Right lung (tissue), 5 donors: ENCODE measurements around the gene SKAP1. TPM values are rescaled to one million over a fixed set of nuclear protein-coding genes. Genes with fewer than 3 reads are reported as not detected.
"Not testable (repeated sequence)": the region's sequence is repeated elsewhere in the genome, so short reads cannot be mapped to it uniquely, and the experiment has no call there.

Source experiments
- DNase-seq, 2 donors: peaks; one replicate each; pipeline ENCODE4 v3.0.0-alpha.2; 2013
- polyA plus RNA-seq, 5 donors: library from polyadenylated mRNA; unstranded; fragments of 120-200 nt; gene quantifications; one replicate each; pipeline versions ENCODE4 v1.2.1 to v1.2.3, GENCODE V29; 2013; ENCODE audit warnings: inconsistent platforms in 1 of 5, low replicate concordance in 1 of 5; ENCODE audit not compliant: insufficient read length in 5 of 5, insufficient read depth in 1 of 5

Gene SKAP1
- polyA plus RNA-seq, 5 donors: 1.3 to 2.8 (median 2.0) TPM

GRCh38 chr17:48328457-48328856 is 101.6 kb downstream of the SKAP1 start:
- no peak for DNase-seq

- no peak for DNase-seq
Observed at GRCh38 chr17:48326310-48326709, 103.7 kb downstream of the SKAP1 start.

GRCh38 chr17:48322060-48322459 is 108.0 kb downstream of the SKAP1 start:
- DNase-seq: no peak

GRCh38 chr17:48317732-48318131 is 112.3 kb downstream of the SKAP1 start:
- DNase-seq: no peak

- no peak for DNase-seq
Observed at GRCh38 chr17:48314716-48315115, 115.3 kb downstream of the SKAP1 start.

- no peak for DNase-seq
Observed at GRCh38 chr17:48313096-48313755, 116.8 kb downstream of the SKAP1 start.

- DNase-seq: no peak
Observed at GRCh38 chr17:48311324-48311723, 118.7 kb downstream of the SKAP1 start.

GRCh38 chr17:48310748-48311213 is 119.2 kb downstream of the SKAP1 start:
- no peak for DNase-seq

- no peak for DNase-seq
Observed at GRCh38 chr17:48308581-48308980, 121.4 kb downstream of the SKAP1 start.

GRCh38 chr17:48307814-48308411 is 122.1 kb downstream of the SKAP1 start:
- DNase-seq: peak; percentile 24 to 35

- DNase-seq: no peak
Observed at GRCh38 chr17:48307255-48307654, 122.8 kb downstream of the SKAP1 start.

GRCh38 chr17:48301002-48301401 is 129.0 kb downstream of the SKAP1 start:
- no peak for DNase-seq

- no peak for DNase-seq
Observed at GRCh38 chr17:48299760-48300159, 130.3 kb downstream of the SKAP1 start.

GRCh38 chr17:48297825-48298224 is 132.2 kb downstream of the SKAP1 start:
- DNase-seq: no peak

- no peak for DNase-seq
Observed at GRCh38 chr17:48296453-48296852, 133.6 kb downstream of the SKAP1 start.

- no peak for DNase-seq
Observed at GRCh38 chr17:48295362-48296288, 134.4 kb downstream of the SKAP1 start.

GRCh38 chr17:48294806-48295361 is 135.1 kb downstream of the SKAP1 start:
- no peak for DNase-seq

- no peak for DNase-seq
Observed at GRCh38 chr17:48294020-48294805, 135.8 kb downstream of the SKAP1 start.

- DNase-seq: no peak
Observed at GRCh38 chr17:48293319-48294019, 136.5 kb downstream of the SKAP1 start.

GRCh38 chr17:48290378-48290777 is 139.6 kb downstream of the SKAP1 start:
- DNase-seq: no peak

- DNase-seq: not testable (repeated sequence)
Observed at GRCh38 chr17:48286917-48287316, 143.1 kb downstream of the SKAP1 start.
